ENCODE data around the gene SAMD14. TPM values are rescaled to one million over a fixed set of nuclear protein-coding genes. Genes with fewer than 3 reads are reported as not detected.
"Not testable (repeated sequence)": the region's sequence is repeated elsewhere in the genome, so short reads cannot be mapped to it uniquely, and the experiment has no call there.

The SAMD14 gene
- polyA plus RNA-seq, 2 donors: 0.37 to 0.44 TPM

GRCh38 chr17:50061713-50062045 is 68.3 kb downstream of the SAMD14 start:
- not testable (repeated sequence) for H3K4me3 ChIP-seq (ENCODE audit: low read depth in 1 of 2, low read length in 2 of 2); H3K9me3 ChIP-seq (ENCODE audit: control insufficient read depth in 2 of 2, insufficient read depth in 1 of 2, low read depth in 1 of 2, low read length in 1 of 2); H3K27me3 ChIP-seq (ENCODE audit: control insufficient read depth in 1 of 2, insufficient read depth in 2 of 2, low read length in 2 of 2); H3K36me3 ChIP-seq (ENCODE audit: control insufficient read depth in 2 of 2, insufficient read depth in 2 of 2, low read length in 1 of 2)
- WGBS, 2 donors: 47 to 50% methylated on average over 10 of the region's 10 CpGs
- peak overlapping the region; percentile 88 to 94 for H3K27ac ChIP-seq (ENCODE audit: low read depth in 2 of 2, low read length in 1 of 2)
- peaks cover 21 to 52% of the 10 kb centered on the region in 2 donors for H3K4me1 ChIP-seq (ENCODE audit: control insufficient read depth in 2 of 2, insufficient read depth in 2 of 2, low read length in 1 of 2)

GRCh38 chr17:50060951-50061712 is 68.8 kb downstream of the SAMD14 start:
- Histone ChIP-seq H3K4me3 (ENCODE audit: low read depth in 1 of 2, low read length in 2 of 2) (no peak overlapping the region), H3K27me3 (ENCODE audit: control insufficient read depth in 1 of 2, insufficient read depth in 2 of 2, low read length in 2 of 2) (no peaks in the 10 kb centered on the region), H3K36me3 (ENCODE audit: control insufficient read depth in 2 of 2, insufficient read depth in 2 of 2, low read length in 1 of 2) (no peaks in the 10 kb centered on the region), H3K27ac (ENCODE audit: low read depth in 2 of 2, low read length in 1 of 2) (peak overlapping the region; percentile 88 to 94), H3K4me1 (ENCODE audit: control insufficient read depth in 2 of 2, insufficient read depth in 2 of 2, low read length in 1 of 2) (peaks cover 21 to 54% of the 10 kb centered on the region in 2 donors), H3K9me3 (ENCODE audit: control insufficient read depth in 2 of 2, insufficient read depth in 1 of 2, low read depth in 1 of 2, low read length in 1 of 2) (no peaks in the 10 kb centered on the region)
- 45 to 58% methylated on average over 9 of the region's 9 CpGs for WGBS, 2 donors

Other genes with a start within 250 kb of the SAMD14 start
- 1 to 10 TPM in 1 of 2 donors, under 1 TPM in 1; 0.28 to 1.0 TPM for gene DLX4, start 161.0 kb downstream of the SAMD14 start, polyA plus RNA-seq
- gene DLX3, start 134.9 kb downstream of the SAMD14 start, polyA plus RNA-seq: 1 to 10 TPM; 2.9 to 3.0 TPM
- 10 to 100 TPM; 38.3 to 41.8 TPM for gene ITGA3, start 74.0 kb downstream of the SAMD14 start, polyA plus RNA-seq
- gene PDK2, start 34.8 kb downstream of the SAMD14 start, polyA plus RNA-seq: 10 to 100 TPM; 12.1 to 13.5 TPM
- gene PPP1R9B, start 20.5 kb upstream of the SAMD14 start, polyA plus RNA-seq: 10 to 100 TPM; 15.4 to 31.3 TPM
- 1 to 10 TPM; 7.1 to 10.0 TPM for gene SGCA, start 35.8 kb upstream of the SAMD14 start, polyA plus RNA-seq
- gene COL1A1, start 71.5 kb upstream of the SAMD14 start, polyA plus RNA-seq: 10 to 100 TPM; 11.8 to 12.8 TPM
- under 1 TPM; 0.08 to 0.27 TPM for gene TMEM92, start 144.3 kb upstream of the SAMD14 start, polyA plus RNA-seq
- 10 to 100 TPM in 1 of 2 donors, 1 to 10 TPM in 1; 6.0 to 12.1 TPM for gene XYLT2, start 216.0 kb upstream of the SAMD14 start, polyA plus RNA-seq
- gene MRPL27, start 243.0 kb upstream of the SAMD14 start, polyA plus RNA-seq: 100 to 1,000 TPM; 106 to 119 TPM
- 1 to 10 TPM; 2.0 to 3.6 TPM for gene EME1, start 243.1 kb upstream of the SAMD14 start, polyA plus RNA-seq

Measured in esophagus (tissue), 2 donors.